CD4-positive, alpha-beta T cell treated with Interferon alpha-2 for 1 hour (primary cell): Measurements from ENCODE around the gene TBC1D1.

Source experiments
- DNase-seq, 2 donors: peaks; one replicate each; pipeline ENCODE4 v3.0.0-alpha.2; 2020 to 2022

Gene TBC1D1

GRCh38 chr4:38084877-38085711 is 194.2 kb downstream of the TBC1D1 start:
- DNase-seq: no peak

- no peak for DNase-seq
Measured at GRCh38 chr4:38085751-38086150, 194.9 kb downstream of the TBC1D1 start.

- DNase-seq: no peak
Measured at GRCh38 chr4:38086151-38086848, 195.4 kb downstream of the TBC1D1 start.

GRCh38 chr4:38086849-38087226 is 196.0 kb downstream of the TBC1D1 start:
- no peak for DNase-seq

GRCh38 chr4:38088321-38088720 is 197.4 kb downstream of the TBC1D1 start:
- no peak for DNase-seq

GRCh38 chr4:38089961-38090360 is 199.1 kb downstream of the TBC1D1 start:
- DNase-seq: no peak

GRCh38 chr4:38090455-38091246 is 199.8 kb downstream of the TBC1D1 start:
- DNase-seq: no peak

GRCh38 chr4:38091636-38092035 is 200.8 kb downstream of the TBC1D1 start:
- no peak for DNase-seq

GRCh38 chr4:38092701-38093100 is 201.8 kb downstream of the TBC1D1 start:
- no peak for DNase-seq

GRCh38 chr4:38094419-38094818 is 203.5 kb downstream of the TBC1D1 start:
- no peak for DNase-seq

GRCh38 chr4:38095691-38096090 is 204.8 kb downstream of the TBC1D1 start:
- DNase-seq: no peak

- DNase-seq: no peak
Measured at GRCh38 chr4:38097818-38098217, 206.9 kb downstream of the TBC1D1 start.

- DNase-seq: no peak
Measured at GRCh38 chr4:38099020-38099600, 208.2 kb downstream of the TBC1D1 start.

GRCh38 chr4:38099908-38100407 is 209.1 kb downstream of the TBC1D1 start:
- DNase-seq: no peak

GRCh38 chr4:38100474-38101255 is 209.8 kb downstream of the TBC1D1 start:
- DNase-seq: no peak

- DNase-seq: no peak
Measured at GRCh38 chr4:38101563-38101962, 210.7 kb downstream of the TBC1D1 start.

GRCh38 chr4:38102957-38103588 is 212.2 kb downstream of the TBC1D1 start:
- no peak for DNase-seq

GRCh38 chr4:38105475-38106220 is 214.8 kb downstream of the TBC1D1 start:
- DNase-seq: no peak

- no peak for DNase-seq
Measured at GRCh38 chr4:38106311-38106710, 215.4 kb downstream of the TBC1D1 start.

GRCh38 chr4:38106886-38107514 is 216.1 kb downstream of the TBC1D1 start:
- DNase-seq: no peak
